ENCODE results near the gene DHX30.

DNA sequence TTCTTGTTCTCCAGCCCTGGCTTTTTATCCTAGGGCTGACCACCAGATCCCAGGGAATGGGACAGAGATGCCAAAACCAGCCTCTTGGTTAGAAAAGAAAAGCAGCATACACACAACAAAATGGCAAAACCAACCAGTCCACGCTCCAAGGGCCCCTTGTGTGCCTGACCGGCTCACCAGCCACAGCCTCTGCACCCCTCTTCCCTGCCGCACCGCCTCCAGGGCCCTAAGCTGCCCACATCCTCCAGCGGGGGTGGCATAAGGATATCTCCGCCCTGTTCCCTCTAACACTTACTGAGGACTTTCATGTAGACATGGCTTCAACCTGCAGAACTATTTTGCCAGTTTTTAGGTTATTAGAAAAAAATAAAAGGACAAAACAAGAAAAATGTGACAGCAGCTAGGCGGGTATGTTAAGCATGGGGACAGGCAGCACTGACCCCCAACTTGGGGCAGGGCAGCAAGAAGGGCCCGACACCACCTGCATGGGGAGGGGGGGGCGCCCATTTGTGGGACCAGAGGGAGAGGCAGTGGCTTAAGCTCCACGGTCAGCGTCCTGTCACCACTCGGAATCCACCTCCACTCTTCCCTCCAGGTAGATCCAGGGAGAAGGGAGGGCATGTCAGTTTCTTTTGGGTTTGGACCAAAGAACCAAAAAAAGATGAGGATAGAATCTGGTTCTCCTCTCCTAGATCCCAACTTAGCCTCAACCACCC lies 49.1 kb downstream of the DHX30 start:
- no peak for TF ChIP-seq POLR2AphosphoS5 (IDR thresholded peaks at IDR 0.05; ENCODE audit: low read depth, low read length)
- no peak for TF ChIP-seq SIN3A (IDR thresholded peaks at IDR 0.05; ENCODE audit: borderline replicate concordance, insufficient read depth, low read length)
